ENCODE measurements around the gene ZBTB40. TPM values are rescaled to one million over a fixed set of nuclear protein-coding genes. Genes with fewer than 3 reads are reported as not detected.

ZBTB40 gene
- total RNA-seq, 1 experiment from 2014 or later, result 11.1 TPM

GRCh38 chr1:22518379-22518778 lies 66.7 kb downstream of the ZBTB40 start:
- H4K20me1 ChIP-seq (ENCODE audit: insufficient read depth, low read depth, low read length), result no peaks in the 10 kb centered on the region
- no peak for DNase-seq
- no peaks in the 10 kb centered on the region for H3K4me1 ChIP-seq (ENCODE audit: low read length)
- H3K27me3 ChIP-seq (ENCODE audit: low read length), result no peaks in the 10 kb centered on the region
- no peak overlapping the region for H3K9ac ChIP-seq (ENCODE audit: low read length)
- H3K4me3 ChIP-seq (ENCODE audit: low read length), result no peak overlapping the region
- no peaks in the 10 kb centered on the region for H3K9me3 ChIP-seq (ENCODE audit: low read length)
- H3K4me2 ChIP-seq (ENCODE audit: low read depth, low read length, poor library complexity, severe bottlenecking), result no peak overlapping the region
- H2AFZ ChIP-seq (ENCODE audit: low read length), result no peak overlapping the region
- H3K9me2 ChIP-seq (replicated peaks; ENCODE audit: insufficient read depth, low read length), result no peaks in the 10 kb centered on the region
- peaks cover 6% of the 10 kb centered on the region; the same call in 1 of the 2 replicates for H3K36me3 ChIP-seq (ENCODE audit: insufficient read depth, low read length)
- no peaks in the 10 kb centered on the region for H3K79me2 ChIP-seq (ENCODE audit: low read length)
- no peak overlapping the region for H3K27ac ChIP-seq (ENCODE audit: low read length)

- no peaks in the 10 kb centered on the region for H3K27me3 ChIP-seq (ENCODE audit: low read length)
- no peak overlapping the region for H3K4me2 ChIP-seq (ENCODE audit: low read depth, low read length, poor library complexity, severe bottlenecking)
- DNase-seq, result no peak
- H4K20me1 ChIP-seq (ENCODE audit: insufficient read depth, low read depth, low read length), result no peaks in the 10 kb centered on the region
- H3K36me3 ChIP-seq (ENCODE audit: insufficient read depth, low read length), result peaks cover 6% of the 10 kb centered on the region; the same call in 1 of the 2 replicates
- no peaks in the 10 kb centered on the region for H3K9me3 ChIP-seq (ENCODE audit: low read length)
- H3K9me2 ChIP-seq (replicated peaks; ENCODE audit: insufficient read depth, low read length), result no peaks in the 10 kb centered on the region
- H3K27ac ChIP-seq (ENCODE audit: low read length), result no peak overlapping the region
- no peaks in the 10 kb centered on the region for H3K79me2 ChIP-seq (ENCODE audit: low read length)
- no peak overlapping the region for H3K9ac ChIP-seq (ENCODE audit: low read length)
- no peaks in the 10 kb centered on the region for H3K4me1 ChIP-seq (ENCODE audit: low read length)
- no peak overlapping the region for H3K4me3 ChIP-seq (ENCODE audit: low read length)
- no peak overlapping the region for H2AFZ ChIP-seq (ENCODE audit: low read length)
Observed at GRCh38 chr1:22520871-22521270, 69.2 kb downstream of the ZBTB40 start.

- no peak for DNase-seq
- H3K9me3 ChIP-seq (ENCODE audit: low read length), result no peaks in the 10 kb centered on the region
- peaks cover 6% of the 10 kb centered on the region; the same call in 1 of the 2 replicates for H3K36me3 ChIP-seq (ENCODE audit: insufficient read depth, low read length)
- no peak overlapping the region for H2AFZ ChIP-seq (ENCODE audit: low read length)
- H3K27me3 ChIP-seq (ENCODE audit: low read length), result no peaks in the 10 kb centered on the region
- no peaks in the 10 kb centered on the region for H3K4me1 ChIP-seq (ENCODE audit: low read length)
- H3K4me2 ChIP-seq (ENCODE audit: low read depth, low read length, poor library complexity, severe bottlenecking), result no peak overlapping the region
- H3K4me3 ChIP-seq (ENCODE audit: low read length), result no peak overlapping the region
- H3K9ac ChIP-seq (ENCODE audit: low read length), result no peak overlapping the region
- H3K9me2 ChIP-seq (replicated peaks; ENCODE audit: insufficient read depth, low read length), result no peaks in the 10 kb centered on the region
- no peaks in the 10 kb centered on the region for H3K79me2 ChIP-seq (ENCODE audit: low read length)
- H3K27ac ChIP-seq (ENCODE audit: low read length), result no peak overlapping the region
- no peaks in the 10 kb centered on the region for H4K20me1 ChIP-seq (ENCODE audit: insufficient read depth, low read depth, low read length)
Observed at GRCh38 chr1:22521692-22522091, 70.0 kb downstream of the ZBTB40 start.

- Histone ChIP-seq H3K36me3 (ENCODE audit: insufficient read depth, low read length) (peaks cover 6% of the 10 kb centered on the region; the same call in 1 of the 2 replicates), H3K79me2 (ENCODE audit: low read length) (no peaks in the 10 kb centered on the region), H3K9ac (ENCODE audit: low read length) (no peak overlapping the region), H3K4me3 (ENCODE audit: low read length) (no peak overlapping the region), H4K20me1 (ENCODE audit: insufficient read depth, low read depth, low read length) (no peaks in the 10 kb centered on the region), H3K4me2 (ENCODE audit: low read depth, low read length, poor library complexity, severe bottlenecking) (no peak overlapping the region), H3K9me2 (replicated peaks; ENCODE audit: insufficient read depth, low read length) (no peaks in the 10 kb centered on the region), H3K4me1 (ENCODE audit: low read length) (no peaks in the 10 kb centered on the region), H2AFZ (ENCODE audit: low read length) (no peak overlapping the region), H3K27me3 (ENCODE audit: low read length) (no peaks in the 10 kb centered on the region), H3K27ac (ENCODE audit: low read length) (no peak overlapping the region), H3K9me3 (ENCODE audit: low read length) (no peaks in the 10 kb centered on the region)
- no peak for DNase-seq
Observed at GRCh38 chr1:22522221-22522743, 70.6 kb downstream of the ZBTB40 start.

GRCh38 chr1:22524481-22524880 lies 72.8 kb downstream of the ZBTB40 start:
- Histone ChIP-seq H3K27me3 (ENCODE audit: low read length) (no peaks in the 10 kb centered on the region), H3K9me3 (ENCODE audit: low read length) (no peaks in the 10 kb centered on the region), H3K36me3 (ENCODE audit: insufficient read depth, low read length) (peaks cover 2% of the 10 kb centered on the region; the same call in 1 of the 2 replicates), H3K27ac (ENCODE audit: low read length) (no peak overlapping the region), H4K20me1 (ENCODE audit: insufficient read depth, low read depth, low read length) (no peaks in the 10 kb centered on the region), H3K9me2 (replicated peaks; ENCODE audit: insufficient read depth, low read length) (no peaks in the 10 kb centered on the region), H3K9ac (ENCODE audit: low read length) (no peak overlapping the region), H3K4me2 (ENCODE audit: low read depth, low read length, poor library complexity, severe bottlenecking) (no peak overlapping the region), H3K4me3 (ENCODE audit: low read length) (no peak overlapping the region), H2AFZ (ENCODE audit: low read length) (no peak overlapping the region), H3K79me2 (ENCODE audit: low read length) (no peaks in the 10 kb centered on the region), H3K4me1 (ENCODE audit: low read length) (no peaks in the 10 kb centered on the region)
- DNase-seq, result no peak

- H3K9ac ChIP-seq (ENCODE audit: low read length), result no peak overlapping the region
- DNase-seq, result no peak
- H2AFZ ChIP-seq (ENCODE audit: low read length), result no peak overlapping the region
- H3K27me3 ChIP-seq (ENCODE audit: low read length), result no peaks in the 10 kb centered on the region
- no peaks in the 10 kb centered on the region for H3K9me3 ChIP-seq (ENCODE audit: low read length)
- no peaks in the 10 kb centered on the region for H4K20me1 ChIP-seq (ENCODE audit: insufficient read depth, low read depth, low read length)
- H3K9me2 ChIP-seq (replicated peaks; ENCODE audit: insufficient read depth, low read length), result no peaks in the 10 kb centered on the region
- no peaks in the 10 kb centered on the region for H3K4me1 ChIP-seq (ENCODE audit: low read length)
- H3K79me2 ChIP-seq (ENCODE audit: low read length), result no peaks in the 10 kb centered on the region
- H3K4me2 ChIP-seq (ENCODE audit: low read depth, low read length, poor library complexity, severe bottlenecking), result no peak overlapping the region
- no peak overlapping the region for H3K27ac ChIP-seq (ENCODE audit: low read length)
- no peaks in the 10 kb centered on the region for H3K36me3 ChIP-seq (ENCODE audit: insufficient read depth, low read length)
- no peak overlapping the region for H3K4me3 ChIP-seq (ENCODE audit: low read length)
Observed at GRCh38 chr1:22525211-22525610, 73.6 kb downstream of the ZBTB40 start.

GRCh38 chr1:22525646-22526045 lies 74.0 kb downstream of the ZBTB40 start:
- DNase-seq, result no peak
- Histone ChIP-seq H3K9ac (ENCODE audit: low read length) (no peak overlapping the region), H3K4me1 (ENCODE audit: low read length) (no peaks in the 10 kb centered on the region), H3K4me2 (ENCODE audit: low read depth, low read length, poor library complexity, severe bottlenecking) (no peak overlapping the region), H3K79me2 (ENCODE audit: low read length) (no peaks in the 10 kb centered on the region), H2AFZ (ENCODE audit: low read length) (no peak overlapping the region), H3K27ac (ENCODE audit: low read length) (no peak overlapping the region), H3K9me2 (replicated peaks; ENCODE audit: insufficient read depth, low read length) (no peaks in the 10 kb centered on the region), H3K9me3 (ENCODE audit: low read length) (no peaks in the 10 kb centered on the region), H4K20me1 (ENCODE audit: insufficient read depth, low read depth, low read length) (no peaks in the 10 kb centered on the region), H3K36me3 (ENCODE audit: insufficient read depth, low read length) (no peaks in the 10 kb centered on the region), H3K27me3 (ENCODE audit: low read length) (no peaks in the 10 kb centered on the region), H3K4me3 (ENCODE audit: low read length) (no peak overlapping the region)

- H3K27me3 ChIP-seq (ENCODE audit: low read length), result no peaks in the 10 kb centered on the region
- H3K4me2 ChIP-seq (ENCODE audit: low read depth, low read length, poor library complexity, severe bottlenecking), result no peak overlapping the region
- H3K4me3 ChIP-seq (ENCODE audit: low read length), result no peak overlapping the region
- no peaks in the 10 kb centered on the region for H3K4me1 ChIP-seq (ENCODE audit: low read length)
- H3K36me3 ChIP-seq (ENCODE audit: insufficient read depth, low read length), result no peaks in the 10 kb centered on the region
- no peak overlapping the region for H3K27ac ChIP-seq (ENCODE audit: low read length)
- DNase-seq, result no peak
- no peaks in the 10 kb centered on the region for H3K79me2 ChIP-seq (ENCODE audit: low read length)
- no peak overlapping the region for H2AFZ ChIP-seq (ENCODE audit: low read length)
- no peaks in the 10 kb centered on the region for H3K9me2 ChIP-seq (replicated peaks; ENCODE audit: insufficient read depth, low read length)
- no peaks in the 10 kb centered on the region for H4K20me1 ChIP-seq (ENCODE audit: insufficient read depth, low read depth, low read length)
- no peaks in the 10 kb centered on the region for H3K9me3 ChIP-seq (ENCODE audit: low read length)
- no peak overlapping the region for H3K9ac ChIP-seq (ENCODE audit: low read length)
Observed at GRCh38 chr1:22526098-22526497, 74.4 kb downstream of the ZBTB40 start.

- DNase-seq, result no peak
- no peaks in the 10 kb centered on the region for H3K9me2 ChIP-seq (replicated peaks; ENCODE audit: insufficient read depth, low read length)
- no peaks in the 10 kb centered on the region for H3K79me2 ChIP-seq (ENCODE audit: low read length)
- H3K9me3 ChIP-seq (ENCODE audit: low read length), result no peaks in the 10 kb centered on the region
- H3K9ac ChIP-seq (ENCODE audit: low read length), result no peak overlapping the region
- no peak overlapping the region for H3K4me2 ChIP-seq (ENCODE audit: low read depth, low read length, poor library complexity, severe bottlenecking)
- no peaks in the 10 kb centered on the region for H3K4me1 ChIP-seq (ENCODE audit: low read length)
- no peak overlapping the region for H2AFZ ChIP-seq (ENCODE audit: low read length)
- no peak overlapping the region for H3K4me3 ChIP-seq (ENCODE audit: low read length)
- H3K36me3 ChIP-seq (ENCODE audit: insufficient read depth, low read length), result no peaks in the 10 kb centered on the region
- no peaks in the 10 kb centered on the region for H4K20me1 ChIP-seq (ENCODE audit: insufficient read depth, low read depth, low read length)
- no peaks in the 10 kb centered on the region for H3K27me3 ChIP-seq (ENCODE audit: low read length)
- no peak overlapping the region for H3K27ac ChIP-seq (ENCODE audit: low read length)
Observed at GRCh38 chr1:22526677-22527076, 75.0 kb downstream of the ZBTB40 start.
